Neuronal stem cell (in vitro differentiated cells): ENCODE results near the gene CYB561.

Experiments used
- DNase-seq: peaks from one replicate; pipeline ENCODE4 v3.0.0-alpha.2; 2013; ENCODE audit warnings: low spot score
- H2AFZ ChIP-seq: one replicate; pipeline ENCODE4 v1.6.1; 2013; ENCODE audit warnings: mild to moderate bottlenecking, low read length, inconsistent platforms
- H2AK5ac ChIP-seq: 2 replicates; pipeline ENCODE4 v1.6.1; 2013; ENCODE audit warnings: low read depth, mild to moderate bottlenecking, inconsistent platforms, low read length, moderate library complexity, mixed read lengths
- H2BK120ac ChIP-seq: 2 replicates; pipeline ENCODE4 v1.6.1; 2013; ENCODE audit warnings: low read depth, mild to moderate bottlenecking, inconsistent platforms, low read length, moderate library complexity, mixed read lengths
- H2BK12ac ChIP-seq: one replicate; pipeline ENCODE4 v1.6.1; 2013; ENCODE audit warnings: low read length, inconsistent platforms
- H2BK15ac ChIP-seq: 2 replicates; pipeline ENCODE4 v1.6.1; 2013; ENCODE audit warnings: mild to moderate bottlenecking, low read length, inconsistent platforms, mixed read lengths
- H2BK5ac ChIP-seq: one replicate; pipeline ENCODE4 v1.6.1; 2013; ENCODE audit warnings: inconsistent platforms, mild to moderate bottlenecking, low read length, moderate library complexity
- H3K14ac ChIP-seq: one replicate; pipeline ENCODE4 v1.6.1; 2013; ENCODE audit warnings: low read length, inconsistent platforms
- H3K18ac ChIP-seq: 2 replicates; pipeline ENCODE4 v1.6.1; 2013; ENCODE audit warnings: low read length, inconsistent platforms
- H3K23ac ChIP-seq: 2 replicates; pipeline ENCODE4 v1.6.1; 2013; ENCODE audit warnings: low read depth, mild to moderate bottlenecking, mixed read lengths, low read length, inconsistent platforms; ENCODE audit not compliant: poor library complexity
- H3K27ac ChIP-seq: replicated peaks from 3 replicates; pipeline ENCODE4 v1.5.1; 2013; ENCODE audit warnings: low read length, inconsistent platforms
- H3K27me3 ChIP-seq, 3 experiments: 2 replicates each; pipeline ENCODE4 v1.6.1; 2013; ENCODE audit warnings: low read length in 3 of 3, mild to moderate bottlenecking in 2 of 3, inconsistent platforms in 1 of 3, low read depth in 1 of 3, mixed read lengths in 1 of 3, moderate library complexity in 1 of 3; ENCODE audit not compliant: control insufficient read depth in 3 of 3, insufficient read depth in 3 of 3
- H3K36me3 ChIP-seq, 2 donors: replicated peaks in 1 of 2; 2 replicates each; pipeline ENCODE4 v1.6.1; 2013; ENCODE audit warnings: low read length in 2 of 2; ENCODE audit not compliant: control insufficient read depth in 2 of 2, insufficient read depth in 2 of 2
- H3K4ac ChIP-seq: 2 replicates; pipeline ENCODE4 v1.6.1; 2013; ENCODE audit warnings: inconsistent platforms, mild to moderate bottlenecking, low read length, moderate library complexity
- H3K4me1 ChIP-seq, 2 donors: 1 replicate in 1 of 2; 2 replicates in 1 of 2; pipeline ENCODE4 v1.6.1; 2013; ENCODE audit warnings: low read length in 2 of 2, low read depth in 1 of 2; ENCODE audit not compliant: control insufficient read depth in 2 of 2, insufficient read depth in 1 of 2
- H3K4me2 ChIP-seq: one replicate; pipeline ENCODE4 v1.6.1; 2013; ENCODE audit warnings: mild to moderate bottlenecking, low read length, inconsistent platforms; ENCODE audit not compliant: insufficient read depth, poor library complexity, severe bottlenecking
- H3K4me3 ChIP-seq, 2 donors: 2 replicates each; pipeline ENCODE4 v1.5.1; 2013; ENCODE audit warnings: low read length in 2 of 2, mild to moderate bottlenecking in 2 of 2, inconsistent platforms in 1 of 2, moderate library complexity in 1 of 2
- H3K79me1 ChIP-seq: one replicate; pipeline ENCODE4 v1.6.1; 2013; ENCODE audit warnings: low read depth, mild to moderate bottlenecking, inconsistent platforms, low read length, moderate library complexity
- H3K9ac ChIP-seq: one replicate; pipeline ENCODE4 v1.6.1; 2013; ENCODE audit warnings: mild to moderate bottlenecking, low read depth, low read length, inconsistent platforms; ENCODE audit not compliant: poor library complexity
- H3K9me3 ChIP-seq, 2 donors: replicated peaks in 1 of 2; 2 replicates each; pipeline versions ENCODE3 to v1.6.1; 2013; ENCODE audit warnings: low read length in 2 of 2, mild to moderate bottlenecking in 2 of 2, inconsistent platforms in 1 of 2, low read depth in 1 of 2, mixed read lengths in 1 of 2, moderate library complexity in 1 of 2; ENCODE audit not compliant: control insufficient read depth in 2 of 2, insufficient read depth in 1 of 2
- H4K8ac ChIP-seq: one replicate; pipeline ENCODE4 v1.6.1; 2013; ENCODE audit warnings: low read depth, mild to moderate bottlenecking, inconsistent platforms, low read length, moderate library complexity
- H4K91ac ChIP-seq: one replicate; pipeline ENCODE4 v1.6.1; 2013; ENCODE audit warnings: low read length, low read depth, mild to moderate bottlenecking, inconsistent platforms; ENCODE audit not compliant: poor library complexity
- WGBS, 2 donors: extraction: QIAGEN DNeasy Blood & Tissue Kit; methylation state at CpG; one replicate each; pipeline ENCODE4 v1.1.7; 2013; ENCODE audit warnings: missing lambda C conversion rate in 2 of 2, mixed read lengths in 1 of 2; ENCODE audit not compliant: insufficient read length in 2 of 2, insufficient replicate concordance in 1 of 2; ENCODE audit errors: extremely low coverage in 2 of 2; 5-methylcytosine and 5-hydroxymethylcytosine counted together

The CYB561 gene

GRCh38 chr17:63425483-63425882 lies 20.6 kb downstream of the CYB561 start:
- no peak overlapping the region for H3K9ac ChIP-seq
- H3K79me1 ChIP-seq = no peaks in the 10 kb centered on the region
- H3K27ac ChIP-seq = no peak overlapping the region
- H3K4me2 ChIP-seq = no peak overlapping the region
- WGBS, 2 donors = no CpG with 5 or more reads among the region's 7 CpGs
- H3K18ac ChIP-seq = no peak overlapping the region
- H3K4ac ChIP-seq = no peak overlapping the region
- no peak overlapping the region for H3K23ac ChIP-seq
- DNase-seq = peak; percentile 79
- peaks cover 3 to 7% of the 10 kb centered on the region in 2 donors for H3K4me1 ChIP-seq
- H2AK5ac ChIP-seq = no peak overlapping the region
- no peaks in the 10 kb centered on the region for H3K9me3 ChIP-seq
- H2BK120ac ChIP-seq = no peak overlapping the region
- peaks cover 8 to 57% of the 10 kb centered on the region in 2 donors for H3K36me3 ChIP-seq
- no peak overlapping the region for H2BK12ac ChIP-seq
- no peaks in the 10 kb centered on the region for H3K27me3 ChIP-seq
- no peak overlapping the region for H2BK5ac ChIP-seq
- no peak overlapping the region for H3K4me3 ChIP-seq
- H4K91ac ChIP-seq = no peak overlapping the region
- H3K14ac ChIP-seq = no peak overlapping the region
- H2AFZ ChIP-seq = no peak overlapping the region
- no peak overlapping the region for H4K8ac ChIP-seq
- H2BK15ac ChIP-seq = no peak overlapping the region

GRCh38 chr17:63423963-63424362 lies 22.1 kb downstream of the CYB561 start:
- Histone ChIP-seq H2BK15ac (no peak overlapping the region), H3K4me2 (no peak overlapping the region), H2BK12ac (no peak overlapping the region), H2AK5ac (no peak overlapping the region), H3K4me1 (peaks cover 3 to 7% of the 10 kb centered on the region in 2 donors), H2AFZ (no peak overlapping the region), H3K27ac (no peak overlapping the region), H4K91ac (no peak overlapping the region), H3K27me3 (no peaks in the 10 kb centered on the region), H3K36me3 (peaks cover 13 to 67% of the 10 kb centered on the region in 2 donors), H3K4me3 (no peak overlapping the region), H3K14ac (no peak overlapping the region), H3K4ac (no peak overlapping the region), H4K8ac (no peak overlapping the region), H2BK5ac (no peak overlapping the region), H3K18ac (no peak overlapping the region), H2BK120ac (no peak overlapping the region), H3K23ac (no peak overlapping the region), H3K9ac (no peak overlapping the region), H3K79me1 (no peaks in the 10 kb centered on the region), H3K9me3 (no peaks in the 10 kb centered on the region)
- DNase-seq = no peak
- no CpG with 5 or more reads among the region's 7 CpGs for WGBS, 2 donors

GRCh38 chr17:63423251-63423950 lies 22.7 kb downstream of the CYB561 start:
- Histone ChIP-seq H3K27me3 (no peaks in the 10 kb centered on the region), H3K14ac (no peak overlapping the region), H3K23ac (no peak overlapping the region), H2BK15ac (no peak overlapping the region), H3K4me3 (no peak overlapping the region), H3K9me3 (no peaks in the 10 kb centered on the region), H3K18ac (no peak overlapping the region), H3K4ac (no peak overlapping the region), H4K8ac (no peak overlapping the region), H2AFZ (no peak overlapping the region), H3K9ac (no peak overlapping the region), H2BK5ac (no peak overlapping the region), H3K27ac (no peak overlapping the region), H3K4me1 (peaks cover 3 to 7% of the 10 kb centered on the region in 2 donors), H2BK120ac (no peak overlapping the region), H3K4me2 (no peak overlapping the region), H2BK12ac (no peak overlapping the region), H3K36me3 (peaks cover 15 to 72% of the 10 kb centered on the region in 2 donors), H4K91ac (no peak overlapping the region), H3K79me1 (no peaks in the 10 kb centered on the region), H2AK5ac (no peak overlapping the region)
- DNase-seq = no peak
- no CpG with 5 or more reads among the region's 11 CpGs for WGBS, 2 donors

GRCh38 chr17:63421681-63422645 lies 24.1 kb downstream of the CYB561 start:
- Histone ChIP-seq H2AK5ac (no peak overlapping the region), H3K9me3 (no peaks in the 10 kb centered on the region), H3K27ac (no peak overlapping the region), H3K4me3 (no peak overlapping the region), H3K4me2 (no peak overlapping the region), H4K8ac (no peak overlapping the region), H2AFZ (no peak overlapping the region), H3K79me1 (no peaks in the 10 kb centered on the region), H3K14ac (no peak overlapping the region), H2BK5ac (no peak overlapping the region), H3K36me3 (peaks cover 17 to 80% of the 10 kb centered on the region in 2 donors), H3K27me3 (no peaks in the 10 kb centered on the region), H3K4me1 (peaks cover 3 to 5% of the 10 kb centered on the region in 2 donors), H3K18ac (no peak overlapping the region), H3K9ac (no peak overlapping the region), H2BK15ac (no peak overlapping the region), H4K91ac (no peak overlapping the region), H3K23ac (no peak overlapping the region), H3K4ac (no peak overlapping the region), H2BK12ac (no peak overlapping the region), H2BK120ac (no peak overlapping the region)
- DNase-seq = no peak
- WGBS, 2 donors = no CpG with 5 or more reads among the region's 25 CpGs
